Prostate gland (tissue), 2 donors: ENCODE data around the gene B9D1. TPM values are rescaled to one million over a fixed set of nuclear protein-coding genes. Genes with fewer than 3 reads are reported as not detected.

ENCODE experiments used
- DNase-seq: peaks from one replicate; pipeline ENCODE4 v3.0.0-alpha.2; 2019; ENCODE audit warnings: low spot score
- H3K27ac ChIP-seq, 2 donors: fragments of 200-600 bp; sonication (generic); 2 replicates each; pipeline ENCODE4 v1.5.1; 2017 to 2019
- H3K27me3 ChIP-seq: fragments of 200-600 bp; sonication (generic); replicated peaks from 2 replicates; pipeline ENCODE4 v1.5.1; 2019; ENCODE audit not compliant: insufficient read depth
- H3K36me3 ChIP-seq, 2 donors: fragments of 200-600 bp; sonication (generic); 1 replicate in 1 of 2; 2 replicates in 1 of 2; pipeline versions ENCODE4 v1.5.1 to v1.8.1; 2017 to 2019
- H3K4me1 ChIP-seq: fragments of 200-600 bp; sonication (generic); replicated peaks from 2 replicates; pipeline ENCODE4 v1.5.1; 2019
- H3K4me3 ChIP-seq, 2 donors: fragments of 200-600 bp; sonication (generic); 2 replicates each; pipeline ENCODE4 v1.5.1; 2017 to 2019
- H3K9me3 ChIP-seq: fragments of 200-600 bp; sonication (generic); 2 replicates; pipeline ENCODE4 v1.5.1; 2017
- CTCF ChIP-seq, 4 experiments: fragments of 200-600 bp in 2 of 4; fragments of 450-650 bp in 2 of 4; sonication (generic) in 2 of 4; IDR thresholded peaks; 1 replicate in 3 of 4; 2 replicates in 1 of 4; pipeline ENCODE4 v1.5.1; 2016 to 2019; ENCODE audit warnings: antibody characterized with exemption in 4 of 4, mild to moderate bottlenecking in 2 of 4, moderate library complexity in 2 of 4
- POLR2A ChIP-seq: fragments of 450-650 bp; IDR thresholded peaks from one replicate; pipeline ENCODE4 v1.6.1; 2016; ENCODE audit warnings: antibody characterized with exemption, mild to moderate bottlenecking
- POLR2AphosphoS5 ChIP-seq: sonication (generic); formaldehyde crosslinking; IDR thresholded peaks from one replicate; pipeline ENCODE4 v1.6.1; 2017; ENCODE audit warnings: antibody characterized with exemption
- WGBS: methylation state at CpG from one replicate; pipeline ENCODE4 v1.1.5; 2018; 5-methylcytosine and 5-hydroxymethylcytosine counted together
- intact Hi-C: fragments of 100-400 bp; cut with DNase I; formaldehyde crosslinking; loops from one replicate; pipeline ENCODE4 v1.14.2; 2022
- total RNA-seq, 2 donors: library from RNA; depleted of rRNA; stranded (reverse); fragments of >200 nt; gene quantifications; one replicate each; pipeline ENCODE4 v1.1.0, GENCODE V29; 2016

The B9D1 gene
- total RNA-seq, 2 donors from 2014 or later, result 15.7 to 28.8 TPM

- Histone ChIP-seq H3K36me3 (no peaks in the 10 kb centered on the region), H3K27ac (peak overlapping the region; percentile 65 to 71), H3K4me3 (no peak overlapping the region), H3K9me3 (no peaks in the 10 kb centered on the region), H3K27me3 (no peaks in the 10 kb centered on the region), H3K4me1 (peaks cover 12% of the 10 kb centered on the region)
- TF ChIP-seq POLR2A (no peak), POLR2AphosphoS5 (peak; percentile 50)
- intact Hi-C loops, result no loop called here
- 56% methylated on average over 16 of the region's 19 CpGs for WGBS
- DNase-seq, result no peak
Observed at GRCh38 chr17:19346351-19347255, 15.9 kb downstream of the B9D1 start.

- intact Hi-C loops, result no loop called here
- Histone ChIP-seq H3K36me3 (no peaks in the 10 kb centered on the region), H3K4me1 (peaks cover 12% of the 10 kb centered on the region), H3K27ac (peak overlapping the region; percentile 65 to 71), H3K9me3 (no peaks in the 10 kb centered on the region), H3K4me3 (no peak overlapping the region), H3K27me3 (no peaks in the 10 kb centered on the region)
- TF ChIP-seq POLR2A (no peak), POLR2AphosphoS5 (no peak)
- no peak for DNase-seq
- WGBS, result 83% methylated on average over 13 of the region's 13 CpGs
Observed at GRCh38 chr17:19345486-19346350, 16.8 kb downstream of the B9D1 start.

GRCh38 chr17:19345067-19345460 is 17.5 kb downstream of the B9D1 start:
- no peak for DNase-seq
- no peaks in the 10 kb centered on the region for H3K9me3 ChIP-seq
- TF ChIP-seq POLR2A, result no peak
- no peak for TF ChIP-seq POLR2AphosphoS5
- no peak for TF ChIP-seq CTCF (IDR thresholded peaks at IDR 0.05)
- H3K27me3 ChIP-seq, result no peaks in the 10 kb centered on the region
- intact Hi-C loops, result no loop called here
- no peak overlapping the region for H3K4me3 ChIP-seq
- 85% methylated on average over 7 of the region's 7 CpGs for WGBS
- no peak overlapping the region for H3K27ac ChIP-seq
- no peaks in the 10 kb centered on the region for H3K36me3 ChIP-seq
- H3K4me1 ChIP-seq, result peaks cover 12% of the 10 kb centered on the region

- H3K27ac ChIP-seq, result no peak overlapping the region
- DNase-seq, result no peak
- 71% methylated on average over 40 of the region's 40 CpGs for WGBS
Observed at GRCh38 chr17:19344311-19345066, 18.0 kb downstream of the B9D1 start.

More at GRCh38 chr17:19344311-19345066, 18.0 kb downstream of the B9D1 start:
- Histone ChIP-seq H3K9me3 (no peaks in the 10 kb centered on the region), H3K4me1 (peaks cover 12% of the 10 kb centered on the region), H3K36me3 (no peaks in the 10 kb centered on the region), H3K27me3 (no peaks in the 10 kb centered on the region), H3K4me3 (no peak overlapping the region)
- intact Hi-C loops, result no loop called here
- TF ChIP-seq POLR2A, result no peak
- no peak for TF ChIP-seq POLR2AphosphoS5
- no peak for TF ChIP-seq CTCF (IDR thresholded peaks at IDR 0.05)
